HCT116 (cell line): ENCODE data around the gene SCT.

Experiments used
- CEBPB ChIP-seq: IDR thresholded peaks from 2 replicates; pipeline ENCODE4 v1.6.1; 2012; ENCODE audit warnings: low read depth
- EZH2phosphoT487 ChIP-seq: fragments of 200-600 bp; IDR thresholded peaks from 2 replicates; pipeline ENCODE4 v1.6.1; 2018; ENCODE audit warnings: antibody characterized with exemption, borderline replicate concordance
- JUND ChIP-seq: IDR thresholded peaks from 2 replicates; pipeline ENCODE4 v1.6.1; 2012
- POLR2AphosphoS5 ChIP-seq: IDR thresholded peaks from 2 replicates; pipeline ENCODE4 v1.6.1; 2011; ENCODE audit warnings: mild to moderate bottlenecking, low read depth, low read length, moderate library complexity
- YY1 ChIP-seq: IDR thresholded peaks from 2 replicates; pipeline ENCODE4 v1.6.1; 2011; ENCODE audit warnings: low read length, low read depth, moderate library complexity, mild to moderate bottlenecking; ENCODE audit not compliant: insufficient replicate concordance; ENCODE audit errors: extremely low read depth
- TF ChIP-seq, protein P1 (sequence below), 3 experiments: fragments of 200-600 bp in 1 of 3; sonication (generic) in 1 of 3; IDR thresholded peaks in 2 of 3; conservative IDR thresholded peaks in 1 of 3; 2 replicates each; pipeline ENCODE4 v1.5.1; 2012 to 2017; ENCODE audit warnings: low read depth in 2 of 3, low read length in 2 of 3, antibody characterized with exemption in 1 of 3, borderline replicate concordance in 1 of 3, control low read depth in 1 of 3, mild to moderate bottlenecking in 1 of 3, mixed read lengths in 1 of 3, mixed run types in 1 of 3, moderate library complexity in 1 of 3; ENCODE audit not compliant: insufficient read depth in 1 of 3

DNA sequence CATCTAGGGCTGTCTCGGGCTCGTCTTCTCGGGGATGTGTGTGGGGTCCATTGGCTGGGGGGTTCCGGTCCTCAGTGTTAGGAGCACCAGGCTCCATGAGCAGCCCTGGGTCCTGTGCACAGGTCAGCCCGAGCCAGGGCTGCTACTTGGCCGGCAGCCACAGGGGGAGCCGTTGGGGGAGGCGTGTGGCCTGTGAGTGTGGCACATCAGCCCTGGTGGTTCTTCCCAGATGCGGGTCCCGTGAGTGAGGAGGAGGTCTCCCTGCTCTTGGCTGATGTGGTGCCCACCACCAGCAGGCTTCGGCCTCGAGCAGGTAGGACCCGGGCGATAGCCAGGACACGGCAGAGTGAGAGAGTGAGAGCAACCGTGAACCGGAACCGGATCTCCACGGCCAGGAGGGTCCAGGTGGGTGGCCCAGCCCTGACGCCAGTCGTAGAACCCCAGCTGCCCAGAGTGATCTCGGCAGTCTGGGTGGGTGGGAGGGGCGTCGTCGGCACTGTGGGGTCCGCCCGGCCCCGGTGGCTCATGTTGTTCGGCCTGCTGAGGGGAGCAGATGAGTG is 29.7 kb downstream of the SCT start:
- TF ChIP-seq, protein P1, sequence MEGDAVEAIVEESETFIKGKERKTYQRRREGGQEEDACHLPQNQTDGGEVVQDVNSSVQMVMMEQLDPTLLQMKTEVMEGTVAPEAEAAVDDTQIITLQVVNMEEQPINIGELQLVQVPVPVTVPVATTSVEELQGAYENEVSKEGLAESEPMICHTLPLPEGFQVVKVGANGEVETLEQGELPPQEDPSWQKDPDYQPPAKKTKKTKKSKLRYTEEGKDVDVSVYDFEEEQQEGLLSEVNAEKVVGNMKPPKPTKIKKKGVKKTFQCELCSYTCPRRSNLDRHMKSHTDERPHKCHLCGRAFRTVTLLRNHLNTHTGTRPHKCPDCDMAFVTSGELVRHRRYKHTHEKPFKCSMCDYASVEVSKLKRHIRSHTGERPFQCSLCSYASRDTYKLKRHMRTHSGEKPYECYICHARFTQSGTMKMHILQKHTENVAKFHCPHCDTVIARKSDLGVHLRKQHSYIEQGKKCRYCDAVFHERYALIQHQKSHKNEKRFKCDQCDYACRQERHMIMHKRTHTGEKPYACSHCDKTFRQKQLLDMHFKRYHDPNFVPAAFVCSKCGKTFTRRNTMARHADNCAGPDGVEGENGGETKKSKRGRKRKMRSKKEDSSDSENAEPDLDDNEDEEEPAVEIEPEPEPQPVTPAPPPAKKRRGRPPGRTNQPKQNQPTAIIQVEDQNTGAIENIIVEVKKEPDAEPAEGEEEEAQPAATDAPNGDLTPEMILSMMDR (IDR thresholded peaks at IDR 0.05 in 2 of 3, conservative IDR thresholded peaks at IDR 0.05 in 1 of 3; ENCODE audit: borderline replicate concordance in 1 of 3, insufficient read depth in 1 of 3, low read depth in 2 of 3, low read length in 2 of 3): peak in 2 of 3 experiments; percentile 34 to 41; a peak in 3 of 6 replicates
- TF ChIP-seq EZH2phosphoT487 (no peak), YY1 (no peak), JUND (no peak), CEBPB (no peak), POLR2AphosphoS5 (no peak)
